ENCODE measurements around the gene EML2. TPM values are rescaled to one million over a fixed set of nuclear protein-coding genes. Genes with fewer than 3 reads are reported as not detected.

The EML2 gene
- total and polyA plus RNA-seq, 2 of the 8 experiments (the other 6 are each of a cell fraction or from before 2014, with no cell fraction given): 28.8 to 29.4 TPM

- no peak for TF ChIP-seq CHD7 (IDR thresholded peaks at IDR 0.05; ENCODE audit: insufficient replicate concordance, low read length)
- TF ChIP-seq GTF2F1 (IDR thresholded peaks at IDR 0.05; ENCODE audit: borderline replicate concordance, low read depth, low read length): no peak
- no peak for TF ChIP-seq BRCA1 (IDR thresholded peaks at IDR 0.05; ENCODE audit: low read depth, low read length)
- TF ChIP-seq CHD2 (IDR thresholded peaks at IDR 0.05; ENCODE audit: low read length): no peak
- no peak for TF ChIP-seq RBBP5 (IDR thresholded peaks at IDR 0.05; ENCODE audit: borderline replicate concordance, low read depth, low read length)
- no peak for TF ChIP-seq ATF2 (IDR thresholded peaks at IDR 0.05; ENCODE audit: low read length)
- TF ChIP-seq TAF7 (optimal IDR thresholded peaks at IDR 0.05; ENCODE audit: borderline replicate concordance, low read depth, low read length): no peak
- TF ChIP-seq GABPA (IDR thresholded peaks at IDR 0.05; ENCODE audit: borderline replicate concordance, insufficient read depth, low read length): no peak
- no peak for TF ChIP-seq EGR1 (IDR thresholded peaks at IDR 0.05; ENCODE audit: borderline replicate concordance, low read depth, low read length)
These were observed 20.0 kb upstream of the EML2 start (continued) for GRCh38 chr19:45659096-45659729.

Data from H1 (cell line).